Measurements from ENCODE around the gene SDK2. TPM values are rescaled to one million over a fixed set of nuclear protein-coding genes. Genes with fewer than 3 reads are reported as not detected.
A peak's percentile ranks its signal among the peaks of the same experiment; 100 is the strongest.

The SDK2 gene
- total and polyA plus RNA-seq, 2 experiments from 2014 or later = 0.59 to 1.2 TPM

GRCh38 chr17:73352261-73352660, 292.0 kb downstream of the SDK2 start:
- WGBS (ENCODE audit: low lambda C conversion rate, missing lambda C conversion rate) = 92% methylated on average over 10 of the region's 13 CpGs
- H3K9me3 ChIP-seq (ENCODE audit: low read depth) = no peaks in the 10 kb centered on the region
- no peak overlapping the region for H3K4me2 ChIP-seq
- H3K27ac ChIP-seq = no peak overlapping the region
- H3K79me2 ChIP-seq = no peaks in the 10 kb centered on the region
- no peaks in the 10 kb centered on the region for H3K27me3 ChIP-seq
- TF ChIP-seq, protein P1, sequence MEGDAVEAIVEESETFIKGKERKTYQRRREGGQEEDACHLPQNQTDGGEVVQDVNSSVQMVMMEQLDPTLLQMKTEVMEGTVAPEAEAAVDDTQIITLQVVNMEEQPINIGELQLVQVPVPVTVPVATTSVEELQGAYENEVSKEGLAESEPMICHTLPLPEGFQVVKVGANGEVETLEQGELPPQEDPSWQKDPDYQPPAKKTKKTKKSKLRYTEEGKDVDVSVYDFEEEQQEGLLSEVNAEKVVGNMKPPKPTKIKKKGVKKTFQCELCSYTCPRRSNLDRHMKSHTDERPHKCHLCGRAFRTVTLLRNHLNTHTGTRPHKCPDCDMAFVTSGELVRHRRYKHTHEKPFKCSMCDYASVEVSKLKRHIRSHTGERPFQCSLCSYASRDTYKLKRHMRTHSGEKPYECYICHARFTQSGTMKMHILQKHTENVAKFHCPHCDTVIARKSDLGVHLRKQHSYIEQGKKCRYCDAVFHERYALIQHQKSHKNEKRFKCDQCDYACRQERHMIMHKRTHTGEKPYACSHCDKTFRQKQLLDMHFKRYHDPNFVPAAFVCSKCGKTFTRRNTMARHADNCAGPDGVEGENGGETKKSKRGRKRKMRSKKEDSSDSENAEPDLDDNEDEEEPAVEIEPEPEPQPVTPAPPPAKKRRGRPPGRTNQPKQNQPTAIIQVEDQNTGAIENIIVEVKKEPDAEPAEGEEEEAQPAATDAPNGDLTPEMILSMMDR (IDR thresholded peaks at IDR 0.05; ENCODE audit: poor library complexity) = no peak
- TF ChIP-seq EZH2phosphoT487 (IDR thresholded peaks at IDR 0.05; ENCODE audit: low read depth, severe bottlenecking, unreplicated experiment) (no peak), EZH2 (IDR thresholded peaks at IDR 0.05; ENCODE audit: borderline replicate concordance) (no peak)
- H4K20me1 ChIP-seq (ENCODE audit: insufficient read depth, poor library complexity, severe bottlenecking) = no peaks in the 10 kb centered on the region
- H3K4me1 ChIP-seq (ENCODE audit: insufficient read depth) = peaks cover 37% of the 10 kb centered on the region
- no peak overlapping the region for H2AFZ ChIP-seq
- H3K36me3 ChIP-seq (replicated peaks; ENCODE audit: insufficient read depth, low read depth) = no peaks in the 10 kb centered on the region
- H3K4me3 ChIP-seq = no peak overlapping the region
- DNase-seq (ENCODE audit: low spot score) = no peak
- H3K9me2 ChIP-seq (replicated peaks; ENCODE audit: insufficient read depth) = no peaks in the 10 kb centered on the region

DNA sequence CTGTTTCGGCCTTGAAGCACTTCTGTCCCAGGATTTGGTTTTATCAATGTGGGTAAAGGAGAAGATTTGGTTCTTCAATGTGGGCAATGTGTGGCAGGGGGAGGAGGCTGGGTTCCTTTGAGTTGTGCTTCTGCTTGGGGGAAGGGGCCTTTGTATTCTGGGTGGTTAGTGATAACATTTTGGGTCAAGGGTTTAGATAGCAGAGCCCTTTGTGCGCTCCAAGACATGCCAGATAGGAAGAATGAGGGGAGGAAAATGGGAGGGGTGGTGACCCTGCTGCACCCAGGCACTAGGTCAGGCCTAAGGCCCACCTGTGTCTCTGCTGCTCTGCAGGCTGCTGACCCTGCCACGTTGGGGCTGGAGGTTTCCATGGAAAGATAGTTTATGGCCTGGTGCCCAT, 292.5 kb downstream of the SDK2 start:
- DNase-seq (ENCODE audit: low spot score) = no peak
- Histone ChIP-seq H3K9me2 (replicated peaks; ENCODE audit: insufficient read depth) (no peaks in the 10 kb centered on the region), H3K36me3 (replicated peaks; ENCODE audit: insufficient read depth, low read depth) (no peaks in the 10 kb centered on the region), H3K4me1 (ENCODE audit: insufficient read depth) (peaks cover 37% of the 10 kb centered on the region), H3K79me2 (no peaks in the 10 kb centered on the region), H3K4me2 (no peak overlapping the region), H4K20me1 (ENCODE audit: insufficient read depth, poor library complexity, severe bottlenecking) (no peaks in the 10 kb centered on the region), H3K4me3 (no peak overlapping the region), H3K9me3 (ENCODE audit: low read depth) (no peaks in the 10 kb centered on the region), H3K27ac (no peak overlapping the region), H3K27me3 (no peaks in the 10 kb centered on the region), H2AFZ (no peak overlapping the region)
- 70% methylated on average over 3 of the region's 3 CpGs for WGBS (ENCODE audit: low lambda C conversion rate, missing lambda C conversion rate)
- no peak for TF ChIP-seq EZH2 (IDR thresholded peaks at IDR 0.05; ENCODE audit: borderline replicate concordance)
- TF ChIP-seq, protein P1 (IDR thresholded peaks at IDR 0.05; ENCODE audit: poor library complexity) = no peak
- no peak for TF ChIP-seq EZH2phosphoT487 (IDR thresholded peaks at IDR 0.05; ENCODE audit: low read depth, severe bottlenecking, unreplicated experiment)

- H3K4me2 ChIP-seq = no peak overlapping the region
- no peaks in the 10 kb centered on the region for H3K79me2 ChIP-seq
- H3K36me3 ChIP-seq (replicated peaks; ENCODE audit: insufficient read depth, low read depth) = no peaks in the 10 kb centered on the region
- H3K9me3 ChIP-seq (ENCODE audit: low read depth) = no peaks in the 10 kb centered on the region
- 94% methylated on average over 5 of the region's 5 CpGs for WGBS (ENCODE audit: low lambda C conversion rate, missing lambda C conversion rate)
- H4K20me1 ChIP-seq (ENCODE audit: insufficient read depth, poor library complexity, severe bottlenecking) = no peaks in the 10 kb centered on the region
- no peak overlapping the region for H3K4me3 ChIP-seq
- H3K9me2 ChIP-seq (replicated peaks; ENCODE audit: insufficient read depth) = no peaks in the 10 kb centered on the region
- TF ChIP-seq EZH2phosphoT487 (IDR thresholded peaks at IDR 0.05; ENCODE audit: low read depth, severe bottlenecking, unreplicated experiment) (no peak), EZH2 (IDR thresholded peaks at IDR 0.05; ENCODE audit: borderline replicate concordance) (no peak)
- TF ChIP-seq, protein P1 (IDR thresholded peaks at IDR 0.05; ENCODE audit: poor library complexity) = no peak
- DNase-seq (ENCODE audit: low spot score) = no peak
- no peaks in the 10 kb centered on the region for H3K27me3 ChIP-seq
- H2AFZ ChIP-seq = no peak overlapping the region
- H3K27ac ChIP-seq = no peak overlapping the region
- H3K4me1 ChIP-seq (ENCODE audit: insufficient read depth) = peaks cover 32% of the 10 kb centered on the region
Measured at GRCh38 chr17:73350864-73351263, 293.4 kb downstream of the SDK2 start.

- peaks cover 36% of the 10 kb centered on the region for H3K4me1 ChIP-seq (ENCODE audit: insufficient read depth)
- no peaks in the 10 kb centered on the region for H3K9me2 ChIP-seq (replicated peaks; ENCODE audit: insufficient read depth)
- H4K20me1 ChIP-seq (ENCODE audit: insufficient read depth, poor library complexity, severe bottlenecking) = no peaks in the 10 kb centered on the region
- DNase-seq (ENCODE audit: low spot score) = no peak
- no peaks in the 10 kb centered on the region for H3K27me3 ChIP-seq
- H3K4me2 ChIP-seq = no peak overlapping the region
- TF ChIP-seq, protein P1 (IDR thresholded peaks at IDR 0.05; ENCODE audit: poor library complexity) = no peak
- TF ChIP-seq EZH2phosphoT487 (IDR thresholded peaks at IDR 0.05; ENCODE audit: low read depth, severe bottlenecking, unreplicated experiment) = no peak
- TF ChIP-seq EZH2 (IDR thresholded peaks at IDR 0.05; ENCODE audit: borderline replicate concordance) = no peak
- no peaks in the 10 kb centered on the region for H3K36me3 ChIP-seq (replicated peaks; ENCODE audit: insufficient read depth, low read depth)
- H2AFZ ChIP-seq = no peak overlapping the region
- WGBS (ENCODE audit: low lambda C conversion rate, missing lambda C conversion rate) = 82% methylated on average over 9 of the region's 9 CpGs
- no peaks in the 10 kb centered on the region for H3K79me2 ChIP-seq
- H3K9me3 ChIP-seq (ENCODE audit: low read depth) = no peaks in the 10 kb centered on the region
- H3K4me3 ChIP-seq = no peak overlapping the region
- H3K27ac ChIP-seq = peak overlapping the region; percentile 93
Measured at GRCh38 chr17:73349647-73350046, 294.6 kb downstream of the SDK2 start.

All from hepatocyte (in vitro differentiated cells).